Stimulated activated CD4-positive, alpha-beta T cell treated with anti-CD3 and anti-CD28 coated beads, Interleukin-15, amount 100 ng/mL, for 24 hours (primary cell): Measurements from ENCODE around the gene SMYD3.

Experiments
- DNase-seq: peaks from one replicate; pipeline ENCODE4 v3.0.0-alpha.2; 2020

SMYD3 gene

GRCh38 chr1:246515390-246516005 lies 8.4 kb upstream of the SMYD3 start:
- no peak for DNase-seq

- DNase-seq, result no peak
Measured at GRCh38 chr1:246513619-246514343, 6.7 kb upstream of the SMYD3 start.

- no peak for DNase-seq
Measured at GRCh38 chr1:246513041-246513440, 6.0 kb upstream of the SMYD3 start.

- no peak for DNase-seq
Measured at GRCh38 chr1:246512635-246513034, 5.6 kb upstream of the SMYD3 start.

GRCh38 chr1:246512230-246512629 lies 5.2 kb upstream of the SMYD3 start:
- no peak for DNase-seq

- no peak for DNase-seq
Measured at GRCh38 chr1:246511203-246511602, 4.1 kb upstream of the SMYD3 start.

- DNase-seq, result no peak
Measured at GRCh38 chr1:246510147-246511030, 3.3 kb upstream of the SMYD3 start.

- DNase-seq, result no peak
Measured at GRCh38 chr1:246508897-246509688, 2.0 kb upstream of the SMYD3 start.

- no peak for DNase-seq
Measured at GRCh38 chr1:246506367-246506673, 759 bp downstream of the SMYD3 start.

GRCh38 chr1:246503341-246503740 lies 3.7 kb downstream of the SMYD3 start:
- DNase-seq, result no peak

- no peak for DNase-seq
Measured at GRCh38 chr1:246497331-246497915, 9.7 kb downstream of the SMYD3 start.

- peak; percentile 64 for DNase-seq
Measured at GRCh38 chr1:246492611-246493245, 14.4 kb downstream of the SMYD3 start.

- DNase-seq, result no peak
Measured at GRCh38 chr1:246491551-246492053, 15.5 kb downstream of the SMYD3 start.

- no peak for DNase-seq
Measured at GRCh38 chr1:246488674-246489073, 18.4 kb downstream of the SMYD3 start.

GRCh38 chr1:246483569-246483933 lies 23.5 kb downstream of the SMYD3 start:
- DNase-seq, result no peak

GRCh38 chr1:246482805-246483568 lies 24.1 kb downstream of the SMYD3 start:
- no peak for DNase-seq

- no peak for DNase-seq
Measured at GRCh38 chr1:246479061-246479460, 28.0 kb downstream of the SMYD3 start.

GRCh38 chr1:246477634-246478033 lies 29.4 kb downstream of the SMYD3 start:
- DNase-seq, result no peak

GRCh38 chr1:246476771-246477170 lies 30.3 kb downstream of the SMYD3 start:
- DNase-seq, result no peak

- no peak for DNase-seq
Measured at GRCh38 chr1:246471688-246472087, 35.4 kb downstream of the SMYD3 start.

- no peak for DNase-seq
Measured at GRCh38 chr1:246470585-246470984, 36.5 kb downstream of the SMYD3 start.
